Smooth muscle cell (in vitro differentiated cells): ENCODE data around the gene ACY1. TPM values are rescaled to one million over a fixed set of nuclear protein-coding genes. Genes with fewer than 3 reads are reported as not detected.

Source experiments
- DNase-seq: peaks from one replicate; lab custom pipeline; 2025; ENCODE audit not compliant: unreplicated experiment; lab: John Stamatoyannopoulos, UW
- H2AFZ ChIP-seq: fragments of 200-600 bp; sonication (generic); 2 replicates; pipeline ENCODE4 v1.6.0; 2016; ENCODE audit warnings: antibody characterized with exemption, low read depth, mild to moderate bottlenecking
- H3F3A ChIP-seq: fragments of 200-600 bp; sonication (generic); 2 replicates; pipeline ENCODE4 v1.6.0; 2017; ENCODE audit warnings: antibody characterized with exemption, low read depth
- H3K27ac ChIP-seq: fragments of 200-600 bp; sonication (generic); 2 replicates; pipeline ENCODE4 v1.5.1; 2016; ENCODE audit warnings: low read depth, mild to moderate bottlenecking
- H3K27me3 ChIP-seq: fragments of 200-600 bp; sonication (generic); 2 replicates; pipeline ENCODE4 v1.6.1; 2016; ENCODE audit warnings: low read depth, mild to moderate bottlenecking
- H3K36me3 ChIP-seq: fragments of 200-600 bp; sonication (generic); 2 replicates; pipeline ENCODE4 v1.5.1; 2016; ENCODE audit warnings: low read depth
- H3K4me1 ChIP-seq: fragments of 200-600 bp; sonication (generic); 2 replicates; pipeline ENCODE4 v1.5.1; 2016; ENCODE audit warnings: low read depth
- H3K4me2 ChIP-seq: fragments of 200-600 bp; sonication (generic); 2 replicates; pipeline ENCODE4 v1.6.0; 2016; ENCODE audit warnings: mild to moderate bottlenecking
- H3K4me3 ChIP-seq: fragments of 200-600 bp; sonication (generic); 2 replicates; pipeline ENCODE4 v1.5.1; 2016; ENCODE audit warnings: mild to moderate bottlenecking
- H3K79me2 ChIP-seq: fragments of 200-600 bp; sonication (generic); 2 replicates; pipeline ENCODE4 v1.6.0; 2016; ENCODE audit warnings: low read depth, mild to moderate bottlenecking
- H3K9ac ChIP-seq: fragments of 200-600 bp; sonication (generic); 2 replicates; pipeline ENCODE4 v1.6.0; 2016; ENCODE audit warnings: low read depth
- H3K9me3 ChIP-seq: fragments of 200-600 bp; sonication (generic); replicated peaks from 2 replicates; pipeline ENCODE4 v1.5.1; 2016; ENCODE audit warnings: low read depth
- H4K20me1 ChIP-seq: fragments of 200-600 bp; sonication (generic); 2 replicates; pipeline ENCODE4 v1.6.0; 2016; ENCODE audit warnings: low read depth
- WGBS: methylation state at CpG from one replicate; pipeline ENCODE4 v1.1.7; 2016; ENCODE audit warnings: low lambda C conversion rate; 5-methylcytosine and 5-hydroxymethylcytosine counted together
- polyA plus RNA-seq: library from polyadenylated mRNA; unstranded; fragments of >200 nt; fragmentation: Nextera tagmentation; extraction: Ambion mirVana; gene quantifications from 2 replicates; pipeline ENCODE4 v1.2.1, GENCODE V29; 2016
- small RNA-seq: library from RNA; depleted of rRNA; stranded (forward); fragments of <200 nt; gene quantifications from one replicate; pipeline ENCODE3, GENCODE V24; 2014
- total RNA-seq: library from RNA; depleted of rRNA; stranded (reverse); fragments of >200 nt; gene quantifications from 2 replicates; pipeline ENCODE4 v1.2.3, GENCODE V29; 2014
- TF ChIP-seq, protein P1 (sequence below): fragments of 200-600 bp; sonication (generic); IDR thresholded peaks from 2 replicates; pipeline ENCODE4 v1.5.1; 2017; ENCODE audit warnings: borderline replicate concordance, mild to moderate bottlenecking, antibody characterized with exemption; ENCODE audit not compliant: insufficient read depth, poor library complexity, severe bottlenecking

Gene ACY1
- total and polyA plus RNA-seq, 2 experiments from 2014 or later = 33.8 to 39.6 TPM

DNA sequence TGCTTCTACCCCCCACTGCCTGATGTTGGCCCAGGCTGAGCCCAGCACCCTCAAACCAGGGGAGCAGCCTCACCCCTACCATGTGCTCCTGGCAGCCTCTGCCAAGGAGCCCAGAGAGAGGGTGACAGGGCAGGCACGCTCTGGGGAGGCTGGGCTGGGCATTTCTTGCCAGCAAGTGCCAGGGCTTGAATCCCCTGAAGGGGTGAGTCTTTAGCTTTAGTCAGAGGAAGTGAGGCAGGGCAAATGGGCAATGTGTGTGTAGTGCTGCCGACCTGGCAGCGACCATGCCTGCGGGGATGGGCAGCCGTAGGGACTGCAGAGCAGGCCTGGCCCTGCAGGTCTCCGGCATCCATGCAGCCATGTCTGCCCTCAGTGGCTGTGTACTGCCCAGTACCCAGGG is 54.9 kb downstream of the ACY1 start:
- Histone ChIP-seq H3K4me1 (no peaks in the 10 kb centered on the region), H3K9me3 (no peaks in the 10 kb centered on the region), H3K9ac (no peak overlapping the region), H3K4me2 (no peak overlapping the region), H2AFZ (no peak overlapping the region), H3K4me3 (no peak overlapping the region), H3K27ac (no peak overlapping the region), H3K27me3 (no peaks in the 10 kb centered on the region), H3K79me2 (no peaks in the 10 kb centered on the region), H4K20me1 (no peaks in the 10 kb centered on the region), H3F3A (no peaks in the 10 kb centered on the region), H3K36me3 (no peaks in the 10 kb centered on the region)
- no peak for DNase-seq
- 98% methylated on average over 6 of the region's 6 CpGs for WGBS
- TF ChIP-seq, protein P1, sequence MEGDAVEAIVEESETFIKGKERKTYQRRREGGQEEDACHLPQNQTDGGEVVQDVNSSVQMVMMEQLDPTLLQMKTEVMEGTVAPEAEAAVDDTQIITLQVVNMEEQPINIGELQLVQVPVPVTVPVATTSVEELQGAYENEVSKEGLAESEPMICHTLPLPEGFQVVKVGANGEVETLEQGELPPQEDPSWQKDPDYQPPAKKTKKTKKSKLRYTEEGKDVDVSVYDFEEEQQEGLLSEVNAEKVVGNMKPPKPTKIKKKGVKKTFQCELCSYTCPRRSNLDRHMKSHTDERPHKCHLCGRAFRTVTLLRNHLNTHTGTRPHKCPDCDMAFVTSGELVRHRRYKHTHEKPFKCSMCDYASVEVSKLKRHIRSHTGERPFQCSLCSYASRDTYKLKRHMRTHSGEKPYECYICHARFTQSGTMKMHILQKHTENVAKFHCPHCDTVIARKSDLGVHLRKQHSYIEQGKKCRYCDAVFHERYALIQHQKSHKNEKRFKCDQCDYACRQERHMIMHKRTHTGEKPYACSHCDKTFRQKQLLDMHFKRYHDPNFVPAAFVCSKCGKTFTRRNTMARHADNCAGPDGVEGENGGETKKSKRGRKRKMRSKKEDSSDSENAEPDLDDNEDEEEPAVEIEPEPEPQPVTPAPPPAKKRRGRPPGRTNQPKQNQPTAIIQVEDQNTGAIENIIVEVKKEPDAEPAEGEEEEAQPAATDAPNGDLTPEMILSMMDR = no peak

Small RNA genes lying within 50 kb of the gene (small RNA-seq; reads per million reads assigned to genes)
- not detected for gene AC115284.1

Other genes with a start within 250 kb of the ACY1 start
- not detected in 2 replicates for gene IQCF6, start 204.3 kb upstream of the ACY1 start, total RNA-seq
- gene IQCF6, start 204.3 kb upstream of the ACY1 start, polyA plus RNA-seq = not detected in 2 replicates
- not detected in 2 replicates for gene IQCF2, start 121.9 kb upstream of the ACY1 start, total RNA-seq
- gene IQCF2, start 121.9 kb upstream of the ACY1 start, polyA plus RNA-seq = not detected in 2 replicates
- not detected in 2 replicates for gene IQCF5, start 107.9 kb upstream of the ACY1 start, total RNA-seq
- not detected in 2 replicates for gene IQCF5, start 107.9 kb upstream of the ACY1 start, polyA plus RNA-seq
- not detected in 2 replicates for gene IQCF1, start 80.2 kb upstream of the ACY1 start, total RNA-seq
- not detected in 2 replicates for gene IQCF1, start 80.2 kb upstream of the ACY1 start, polyA plus RNA-seq
- gene RRP9, start 41.6 kb upstream of the ACY1 start, total RNA-seq = 10.0 and 13.1 TPM in 2 replicates
- 21.2 and 23.9 TPM in 2 replicates for gene RRP9, start 41.6 kb upstream of the ACY1 start, polyA plus RNA-seq
- 7.2 and 15.1 TPM in 2 replicates for gene PARP3, start 41.2 kb upstream of the ACY1 start, total RNA-seq
- 10.5 and 12.3 TPM in 2 replicates for gene PARP3, start 41.2 kb upstream of the ACY1 start, polyA plus RNA-seq
- 0.18 TPM in 1 of 2 replicates, not detected in the other for gene GPR62, start 28.2 kb upstream of the ACY1 start, total RNA-seq
- 0.09 and 0.52 TPM in 2 replicates for gene GPR62, start 28.2 kb upstream of the ACY1 start, polyA plus RNA-seq
- 42.6 and 51.4 TPM in 2 replicates for gene PCBP4, start 16.1 kb upstream of the ACY1 start, total RNA-seq
- gene PCBP4, start 16.1 kb upstream of the ACY1 start, polyA plus RNA-seq = 81.2 and 97.4 TPM in 2 replicates
- gene ABHD14B, start 9.5 kb upstream of the ACY1 start, total RNA-seq = 17.8 and 18.9 TPM in 2 replicates
- 26.2 and 31.4 TPM in 2 replicates for gene ABHD14B, start 9.5 kb upstream of the ACY1 start, polyA plus RNA-seq
- 6.2 and 16.1 TPM in 2 replicates for gene ABHD14A, start 8.5 kb upstream of the ACY1 start, total RNA-seq
- gene ABHD14A, start 8.5 kb upstream of the ACY1 start, polyA plus RNA-seq = 38.6 and 49.7 TPM in 2 replicates
- 1,004 and 1,042 TPM in 2 replicates for gene RPL29, start 12.4 kb downstream of the ACY1 start, total RNA-seq
- 708 and 743 TPM in 2 replicates for gene RPL29, start 12.4 kb downstream of the ACY1 start, polyA plus RNA-seq
- 25.0 and 26.8 TPM in 2 replicates for gene DUSP7, start 73.0 kb downstream of the ACY1 start, total RNA-seq
- 12.4 and 13.3 TPM in 2 replicates for gene DUSP7, start 73.0 kb downstream of the ACY1 start, polyA plus RNA-seq
- 1.8 and 3.2 TPM in 2 replicates for gene POC1A, start 170.9 kb downstream of the ACY1 start, total RNA-seq
- 7.6 and 7.9 TPM in 2 replicates for gene POC1A, start 170.9 kb downstream of the ACY1 start, polyA plus RNA-seq
- gene ALAS1, start 214.6 kb downstream of the ACY1 start, total RNA-seq = 35.7 and 50.2 TPM in 2 replicates
- 59.4 and 66.7 TPM in 2 replicates for gene ALAS1, start 214.6 kb downstream of the ACY1 start, polyA plus RNA-seq
- gene TLR9, start 242.1 kb downstream of the ACY1 start, total RNA-seq = 0.09 TPM in 1 of 2 replicates, not detected in the other
- not detected in 2 replicates for gene TLR9, start 242.1 kb downstream of the ACY1 start, polyA plus RNA-seq